ENCODE results near the gene SRD5A3. TPM values are rescaled to one million over a fixed set of nuclear protein-coding genes. Genes with fewer than 3 reads are reported as not detected.

Gene SRD5A3
- total RNA-seq, 1 donor from 2014 or later, result 9.6 TPM

GRCh38 chr4:55372259-55372658 lies 26.2 kb downstream of the SRD5A3 start:
- intact Hi-C loops (cut with micrococcal nuclease), result no loop called here

GRCh38 chr4:55373461-55373860 lies 27.4 kb downstream of the SRD5A3 start:
- intact Hi-C loops (cut with micrococcal nuclease), result no loop called here

- intact Hi-C loops (cut with micrococcal nuclease), result no loop called here
Observed at GRCh38 chr4:55376698-55377097, 30.7 kb downstream of the SRD5A3 start.

DNA sequence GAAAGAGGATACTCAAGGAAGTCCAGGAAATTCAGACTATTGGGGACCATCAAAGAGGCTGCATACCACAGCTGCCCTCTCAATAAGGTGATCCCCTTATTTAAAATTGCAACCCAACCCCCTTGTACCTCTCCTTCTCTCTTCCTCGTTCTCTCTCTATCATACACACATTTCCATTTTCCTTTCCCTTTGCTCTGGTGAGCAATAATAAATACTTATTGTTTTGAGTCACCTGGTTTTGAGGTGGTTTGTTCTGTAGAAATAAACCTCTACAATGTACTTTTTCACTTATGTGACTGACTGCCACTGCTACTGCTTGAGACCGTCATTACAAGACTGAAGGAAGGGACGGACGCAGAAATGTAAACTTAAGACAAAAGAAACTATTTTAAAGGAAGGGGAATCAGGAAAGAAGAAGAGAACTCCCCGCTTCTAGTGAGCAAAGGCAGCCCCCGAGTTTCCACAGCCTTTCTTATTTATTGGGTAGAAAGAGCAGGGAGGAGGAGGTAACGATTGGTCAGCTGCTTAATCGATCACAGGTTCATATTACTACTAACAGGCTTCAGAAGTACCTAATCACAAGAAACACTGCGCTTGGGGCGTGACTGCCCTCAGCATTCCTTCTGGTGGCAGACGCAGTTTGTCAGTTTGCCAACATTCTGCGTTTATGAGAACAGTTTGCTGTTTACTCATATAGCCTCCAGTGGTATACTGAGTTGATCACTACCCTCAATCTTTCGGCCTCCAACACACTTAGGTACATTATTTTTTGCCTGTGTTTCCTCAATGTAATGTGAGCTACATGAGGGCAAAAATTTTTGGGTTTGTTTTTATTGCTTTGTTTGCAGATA lies 32.8 kb downstream of the SRD5A3 start:
- intact Hi-C loops (cut with micrococcal nuclease), result no loop called here

GRCh38 chr4:55380576-55380975 lies 34.5 kb downstream of the SRD5A3 start:
- intact Hi-C loops (cut with micrococcal nuclease), result no loop called here

GRCh38 chr4:55381502-55381901 lies 35.5 kb downstream of the SRD5A3 start:
- intact Hi-C loops (cut with micrococcal nuclease), result no loop called here

DNA sequence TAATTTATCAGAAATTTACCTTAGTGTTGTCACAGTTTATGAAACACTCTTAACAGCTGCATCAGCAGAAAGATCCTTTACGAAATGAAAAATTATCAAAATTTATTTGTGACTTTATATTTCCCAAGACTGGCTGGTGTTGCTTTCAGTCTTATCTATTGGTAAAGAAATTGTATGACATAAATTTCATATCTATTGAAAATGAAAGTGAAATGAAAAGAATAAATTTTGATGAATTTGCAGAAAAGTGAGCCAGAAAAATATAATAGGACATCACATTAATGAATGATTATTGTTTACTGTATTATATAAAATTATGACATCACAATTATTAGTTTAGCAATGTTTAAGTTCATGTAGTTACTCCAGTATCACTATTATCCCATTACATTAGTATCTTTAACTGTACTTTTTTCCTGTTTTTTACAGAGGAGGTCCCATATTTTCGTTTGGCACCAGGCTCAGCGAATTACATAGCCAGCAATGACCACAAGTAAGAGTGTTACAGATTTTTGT lies 36.5 kb downstream of the SRD5A3 start:
- intact Hi-C loops (cut with micrococcal nuclease), result no loop called here

DNA sequence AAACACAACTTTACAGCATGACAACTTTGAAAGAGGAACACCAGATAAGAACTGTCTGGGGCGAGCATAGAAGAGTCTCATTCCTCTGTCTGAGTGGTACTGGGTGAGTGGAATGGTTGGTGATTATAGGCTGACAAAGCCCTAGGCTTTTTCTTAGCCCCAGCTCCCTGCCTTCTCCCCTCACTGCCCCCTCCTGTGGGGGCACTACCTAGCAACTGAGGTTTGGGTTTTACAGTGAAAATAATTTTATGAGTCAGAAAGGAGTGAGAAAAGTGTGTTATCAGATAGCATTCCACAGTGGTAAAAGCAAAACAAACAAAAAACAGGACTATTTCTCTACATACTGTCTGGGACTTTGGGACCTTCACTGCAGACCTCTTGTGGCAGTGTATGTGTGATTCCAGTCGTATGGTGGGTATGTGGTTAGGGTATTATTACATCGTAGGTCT lies 39.2 kb downstream of the SRD5A3 start:
- intact Hi-C loops (cut with micrococcal nuclease), result no loop called here

- intact Hi-C loops (cut with micrococcal nuclease), result loop anchor here (1.0 kb wide), 1 partner anchor 9 kb away; the partner anchor contains the start of gene TMEM165
Observed at GRCh38 chr4:55386073-55386472, 40.0 kb downstream of the SRD5A3 start.

- intact Hi-C loops (cut with micrococcal nuclease), result loop anchor here (1.0 kb wide), 1 partner anchor 8 kb away; the partner anchor contains the start of gene TMEM165
Observed at GRCh38 chr4:55386840-55387239, 40.8 kb downstream of the SRD5A3 start.

DNA sequence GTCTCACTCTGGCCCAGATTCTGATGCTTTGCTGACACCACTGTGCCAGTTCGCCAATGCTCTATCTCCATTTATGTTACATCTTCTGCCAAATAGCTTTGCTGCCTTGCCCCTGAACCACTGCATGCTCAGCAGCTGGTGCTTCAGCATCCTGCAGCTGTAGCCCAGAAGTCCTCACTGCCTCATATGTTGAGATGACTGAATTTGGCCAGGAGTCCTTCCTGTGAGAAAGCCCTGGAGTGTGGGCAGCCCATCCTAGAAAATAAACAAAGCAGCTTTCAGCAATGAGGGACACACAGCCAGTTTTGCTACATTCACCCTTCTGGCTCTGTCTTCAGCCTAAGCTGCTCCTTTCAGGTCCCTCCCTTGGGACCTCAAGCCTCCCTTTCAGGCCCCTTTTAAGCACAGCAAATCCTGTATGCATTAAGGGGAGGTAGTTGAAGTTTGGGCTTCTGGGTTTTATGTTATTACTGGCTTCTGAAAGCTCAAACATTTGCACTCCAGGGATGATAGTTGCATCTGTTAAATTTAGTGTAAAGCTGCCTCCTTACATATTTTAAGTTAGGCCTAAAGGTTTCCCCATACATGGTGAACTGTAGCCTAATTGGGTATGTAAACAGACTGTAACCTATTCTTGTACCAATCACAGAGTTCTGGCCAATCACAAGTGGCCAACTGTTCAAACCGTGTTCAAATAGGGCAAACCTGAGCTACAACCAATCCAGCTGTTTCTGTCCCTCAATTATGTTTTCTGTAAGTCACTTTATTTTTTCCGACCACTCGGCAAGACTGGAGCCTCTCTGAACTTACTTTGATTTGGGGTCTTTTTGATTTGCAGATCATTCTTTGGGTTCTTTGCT lies 47.6 kb downstream of the SRD5A3 start:
- intact Hi-C loops (cut with micrococcal nuclease), result loop anchor here (2.0 to 10.0 kb wide), 4 partner anchors 995 to 1261 kb away; partner anchors contain the start of gene PPAT

- intact Hi-C loops (cut with micrococcal nuclease), result loop anchor here (1.0 to 10.0 kb wide), 11 partner anchors 9 to 1512 kb away; partner anchors contain the start of genes CEP135, CLOCK, EXOC1 and PPAT
Observed at GRCh38 chr4:55395218-55395528, 49.1 kb downstream of the SRD5A3 start.

DNA sequence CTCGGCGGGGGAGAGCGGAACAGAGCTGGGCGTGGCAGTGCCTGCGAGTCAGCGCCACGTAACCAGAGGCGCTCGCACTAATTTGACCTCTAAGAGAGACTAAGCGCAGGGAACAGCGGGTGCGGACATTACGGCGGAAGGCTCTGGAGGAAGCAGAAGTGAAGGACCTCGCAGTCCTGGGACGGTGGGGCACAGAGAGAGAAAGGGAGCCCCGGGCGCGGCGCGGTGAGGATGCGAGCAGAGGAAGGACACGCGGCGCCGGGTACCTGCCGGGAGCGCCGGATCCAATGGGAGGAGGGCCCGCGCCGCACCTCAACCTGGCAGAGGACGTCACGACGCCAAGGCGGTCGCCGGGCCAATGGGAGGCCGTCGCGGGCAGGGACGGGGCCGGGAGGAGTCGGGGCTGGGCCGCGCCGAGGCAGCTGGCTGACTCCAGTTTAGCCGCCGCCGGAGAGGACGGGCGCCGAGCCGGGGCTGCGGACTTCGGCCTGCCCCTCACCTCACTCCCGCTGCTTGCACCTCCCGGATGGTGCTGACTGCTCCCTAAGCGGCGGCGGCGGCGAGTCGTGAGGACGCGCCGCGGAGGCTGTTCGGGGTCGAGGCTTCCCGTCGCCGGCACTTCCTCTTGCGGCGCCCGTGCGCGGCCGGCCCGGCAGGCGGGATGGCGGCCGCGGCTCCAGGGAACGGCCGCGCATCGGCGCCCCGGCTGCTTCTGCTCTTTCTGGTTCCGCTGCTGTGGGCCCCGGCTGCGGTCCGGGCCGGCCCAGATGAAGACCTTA lies 49.7 kb downstream of the SRD5A3 start, which contains the start of gene TMEM165:
TMEM165 (plus strand) TSS at position 429 of the 779 bp plus-strand sequence; CDS start at position 662, 233 bp downstream.
- intact Hi-C loops (cut with micrococcal nuclease), result loop anchor here (1.0 to 10.0 kb wide), 12 partner anchors 9 to 1583 kb away; partner anchors contain the start of genes CEP135, CLOCK, EXOC1 and POLR2B

DNA sequence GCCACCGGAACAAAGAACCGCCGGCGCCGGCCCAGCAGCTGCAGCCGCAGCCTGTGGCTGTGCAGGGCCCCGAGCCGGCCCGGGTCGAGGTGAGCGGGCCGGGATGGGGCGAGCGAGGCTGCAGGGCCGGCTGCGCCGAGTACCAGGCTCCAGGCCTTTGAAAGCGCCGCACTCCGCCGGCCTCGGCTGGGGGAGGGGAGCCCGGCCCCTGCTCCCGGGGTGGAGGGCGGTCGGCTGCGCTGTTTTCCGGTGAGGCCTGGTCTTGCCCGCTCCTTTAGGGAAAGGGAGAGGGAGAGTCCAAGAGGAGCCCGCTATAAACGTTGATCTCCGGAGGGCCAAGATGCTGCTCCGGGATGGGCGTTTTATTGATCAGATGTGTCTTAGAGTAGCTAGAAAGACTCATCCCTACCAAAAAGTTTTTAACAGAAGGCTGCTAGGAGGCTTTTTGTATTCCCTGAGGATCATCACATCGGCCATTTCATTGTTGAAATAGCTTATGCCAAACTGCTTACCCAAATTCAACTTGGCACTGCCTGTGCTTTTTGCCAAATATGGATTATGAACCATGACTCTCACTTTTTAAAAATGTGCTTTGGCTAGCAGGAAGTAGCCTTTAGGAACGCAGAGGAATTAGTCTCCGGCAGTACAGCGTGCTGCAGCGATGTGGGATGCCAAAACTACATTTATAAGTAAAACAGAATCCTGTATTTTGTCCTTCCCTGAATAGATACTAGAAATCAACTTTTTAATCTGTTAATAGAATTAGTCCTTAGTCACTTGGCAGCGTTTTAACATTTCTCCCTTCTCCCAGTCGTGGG lies 50.5 kb downstream of the SRD5A3 start:
- intact Hi-C loops (cut with micrococcal nuclease), result loop anchor here (2.0 to 10.0 kb wide), 4 partner anchors 471 to 1582 kb away; partner anchors contain the start of genes POLR2B and REST

DNA sequence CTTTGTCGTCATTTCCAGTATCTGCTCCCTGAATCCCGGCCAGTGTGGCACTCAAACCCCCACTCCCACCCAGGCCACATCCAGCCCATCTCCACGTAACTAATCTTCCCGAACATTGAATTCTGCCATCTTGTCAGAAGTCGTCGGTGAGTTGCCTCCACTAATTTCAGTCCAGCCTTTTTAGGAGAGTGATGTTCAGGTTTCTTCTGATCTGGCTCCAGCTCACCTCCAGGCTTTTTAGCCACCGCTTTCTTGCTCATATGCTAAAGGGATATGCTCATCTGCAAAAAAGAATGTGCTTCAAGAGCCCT lies 51.0 kb downstream of the SRD5A3 start:
- intact Hi-C loops (cut with micrococcal nuclease), result loop anchor here (2.0 to 10.0 kb wide), 4 partner anchors 470 to 1582 kb away; partner anchors contain the start of genes POLR2B and REST

GRCh38 chr4:55397520-55398321 lies 51.7 kb downstream of the SRD5A3 start:
- intact Hi-C loops (cut with micrococcal nuclease), result loop anchor here (2.0 to 10.0 kb wide), 5 partner anchors 15 to 1581 kb away; partner anchors contain the start of genes POLR2B and REST

DNA sequence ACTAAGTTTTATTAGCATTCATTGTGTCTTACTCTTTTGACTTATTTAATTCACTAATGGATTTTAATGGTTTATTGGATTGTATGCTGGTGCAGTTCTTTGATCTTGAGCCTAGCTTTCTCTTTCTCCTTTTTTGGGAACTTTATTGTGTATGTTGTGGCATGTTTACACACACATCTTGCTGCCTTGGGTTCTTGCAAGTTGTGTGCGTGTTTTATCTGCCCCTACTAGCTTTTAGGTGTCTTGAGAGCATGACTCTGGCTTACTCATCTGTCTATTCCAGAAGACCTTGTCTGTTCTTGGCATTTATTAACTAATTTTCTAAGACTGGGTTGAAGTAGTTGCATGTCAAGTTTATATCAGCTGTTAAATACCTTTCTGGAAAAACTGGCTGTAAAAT lies 52.4 kb downstream of the SRD5A3 start:
- intact Hi-C loops (cut with micrococcal nuclease), result loop anchor here (2.0 to 10.0 kb wide), 4 partner anchors 14 to 1509 kb away; partner anchors contain the start of gene REST

DNA sequence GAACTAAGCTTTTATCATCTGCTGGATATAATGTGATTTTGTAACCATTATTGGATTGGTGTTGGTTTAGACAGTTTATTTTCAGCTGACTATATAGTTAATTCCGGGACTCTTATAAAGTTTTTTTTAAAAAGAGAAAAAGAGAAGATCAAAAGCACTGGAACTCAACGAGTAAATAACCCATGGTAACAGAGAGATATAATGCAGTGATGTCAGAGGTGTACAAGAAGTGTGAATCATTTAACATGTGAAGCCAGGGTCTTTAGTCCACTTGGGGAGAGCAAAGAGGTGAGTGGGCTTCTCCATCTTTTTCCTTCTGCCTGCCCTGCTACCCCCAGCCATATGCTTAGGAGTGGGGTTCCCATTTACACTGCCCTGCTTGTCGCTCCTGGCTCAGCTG lies 52.9 kb downstream of the SRD5A3 start:
- intact Hi-C loops (cut with micrococcal nuclease), result loop anchor here (2.0 to 10.0 kb wide), 4 partner anchors 14 to 1508 kb away; partner anchors contain the start of gene REST

GRCh38 chr4:55399581-55399980 lies 53.5 kb downstream of the SRD5A3 start:
- intact Hi-C loops (cut with micrococcal nuclease), result loop anchor here (2.0 to 10.0 kb wide), 4 partner anchors 13 to 1508 kb away; partner anchors contain the start of gene REST

All from T-helper 1 cell treated with Interleukin-12 subunit alpha and Interleukin-12 subunit beta and Interleukin-4 antibody, amounts not matched to agents 30 ng/mL and 1 ng/mL, for 36 hours (primary cell).